ENCODE data around the gene KYNU. TPM values are rescaled to one million over a fixed set of nuclear protein-coding genes. Genes with fewer than 3 reads are reported as not detected.
A peak's percentile ranks its signal among the peaks of the same experiment; 100 is the strongest.
"Not testable (repeated sequence)": the region's sequence is repeated elsewhere in the genome, so short reads cannot be mapped to it uniquely, and the experiment has no call there.

Gene KYNU
- polyA plus RNA-seq, 4 donors: 5.6 to 8.7 (median 6.1) TPM

- DNase-seq (ENCODE audit: low read depth in 4 of 4, low spot score in 3 of 4): no peak
These were observed 116.3 kb downstream of the KYNU start for GRCh38 chr2:142993771-142994170.

- DNase-seq (ENCODE audit: low read depth in 4 of 4, low spot score in 3 of 4): no peak
These were observed 117.2 kb downstream of the KYNU start for GRCh38 chr2:142994665-142995064.

GRCh38 chr2:142997231-142997630 lies 119.8 kb downstream of the KYNU start:
- peak in 1 of 4 donors; percentile 45 for DNase-seq (ENCODE audit: low read depth in 4 of 4, low spot score in 3 of 4)

GRCh38 chr2:143000599-143000998 lies 123.1 kb downstream of the KYNU start:
- no peak for DNase-seq (ENCODE audit: low read depth in 4 of 4, low spot score in 3 of 4)

DNA sequence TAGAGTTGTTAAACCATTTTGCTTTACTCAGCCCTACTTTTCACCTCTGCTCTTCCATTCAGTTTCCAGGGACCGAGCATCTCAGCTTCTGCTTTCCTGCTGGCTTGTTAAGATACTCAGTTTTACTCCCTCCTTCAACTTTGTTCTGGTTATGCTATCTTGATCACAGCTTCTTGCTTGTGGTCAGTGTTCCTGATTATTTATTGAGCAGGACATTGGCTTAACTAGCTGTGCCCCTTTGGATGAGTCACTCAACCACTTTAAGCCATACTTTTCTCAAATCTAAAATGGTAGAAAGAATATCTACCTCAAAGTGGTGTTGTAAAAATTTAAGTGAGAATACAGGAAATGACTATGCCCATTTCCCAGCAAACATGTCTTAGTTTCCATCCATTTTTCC lies 124.0 kb downstream of the KYNU start:
- DNase-seq (ENCODE audit: low read depth in 4 of 4, low spot score in 3 of 4): no peak

DNA sequence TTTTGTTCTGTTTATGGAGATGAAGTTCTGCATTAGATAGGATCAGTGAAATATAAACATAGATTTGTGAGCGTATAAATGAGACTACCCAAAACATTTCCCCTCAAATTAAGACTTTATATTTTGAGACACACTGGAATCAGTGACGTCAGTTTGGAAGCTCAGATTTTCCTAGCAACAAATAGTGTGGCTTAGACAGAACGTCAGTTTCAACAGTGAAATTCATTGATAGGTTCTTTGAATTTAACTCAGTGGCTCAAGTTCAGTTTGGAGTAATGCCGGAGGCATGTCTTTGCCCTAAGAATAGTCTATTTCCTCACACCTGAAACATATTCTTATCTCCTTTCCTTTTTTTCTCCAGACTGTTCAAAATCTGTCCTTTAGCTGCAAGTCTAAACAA lies 138.2 kb downstream of the KYNU start:
- DNase-seq (ENCODE audit: low read depth in 4 of 4, low spot score in 3 of 4): no peak

- DNase-seq (ENCODE audit: low read depth in 4 of 4, low spot score in 3 of 4): no peak
These were observed 149.1 kb downstream of the KYNU start for GRCh38 chr2:143026411-143027054.

DNA sequence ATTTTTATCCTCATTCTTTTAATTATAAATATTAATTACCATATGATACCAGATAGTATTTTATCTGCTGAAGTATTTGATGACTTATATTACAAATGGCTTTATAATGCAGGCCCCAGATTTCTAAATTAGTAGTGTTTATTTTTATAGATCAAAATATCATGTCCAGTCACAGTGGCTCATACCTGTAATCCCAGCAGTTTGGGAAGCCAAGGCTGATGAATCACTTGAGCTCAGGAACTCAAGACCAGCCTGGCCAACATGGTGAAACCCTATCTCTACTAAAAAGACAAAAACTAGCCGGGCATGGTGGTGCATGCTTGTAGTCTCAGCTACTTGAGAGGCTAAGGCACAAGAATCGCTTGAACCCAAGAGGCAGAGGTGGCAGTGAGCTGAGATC lies 151.7 kb downstream of the KYNU start:
- DNase-seq (ENCODE audit: low read depth in 4 of 4, low spot score in 3 of 4): no peak

DNA sequence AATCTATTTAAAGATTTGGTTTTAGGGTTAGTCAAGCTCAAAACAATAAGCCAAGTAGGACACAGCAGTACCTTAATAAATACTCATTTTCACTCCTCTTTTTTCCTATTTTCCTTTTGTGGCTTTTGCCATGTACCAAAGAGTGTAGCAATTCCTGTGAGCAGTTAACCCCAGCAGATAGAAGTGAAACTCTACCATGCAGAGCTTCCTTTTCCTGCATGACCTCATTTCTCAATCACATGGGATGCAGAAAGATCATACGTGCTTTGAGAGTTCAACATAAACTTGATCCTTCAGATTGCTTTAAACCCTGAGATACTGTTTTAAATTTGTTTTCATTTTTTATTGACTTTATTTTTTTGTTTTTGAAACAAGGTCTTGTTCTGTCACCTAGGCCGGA lies 152.7 kb downstream of the KYNU start:
- DNase-seq (ENCODE audit: low read depth in 4 of 4, low spot score in 3 of 4): no peak

DNA sequence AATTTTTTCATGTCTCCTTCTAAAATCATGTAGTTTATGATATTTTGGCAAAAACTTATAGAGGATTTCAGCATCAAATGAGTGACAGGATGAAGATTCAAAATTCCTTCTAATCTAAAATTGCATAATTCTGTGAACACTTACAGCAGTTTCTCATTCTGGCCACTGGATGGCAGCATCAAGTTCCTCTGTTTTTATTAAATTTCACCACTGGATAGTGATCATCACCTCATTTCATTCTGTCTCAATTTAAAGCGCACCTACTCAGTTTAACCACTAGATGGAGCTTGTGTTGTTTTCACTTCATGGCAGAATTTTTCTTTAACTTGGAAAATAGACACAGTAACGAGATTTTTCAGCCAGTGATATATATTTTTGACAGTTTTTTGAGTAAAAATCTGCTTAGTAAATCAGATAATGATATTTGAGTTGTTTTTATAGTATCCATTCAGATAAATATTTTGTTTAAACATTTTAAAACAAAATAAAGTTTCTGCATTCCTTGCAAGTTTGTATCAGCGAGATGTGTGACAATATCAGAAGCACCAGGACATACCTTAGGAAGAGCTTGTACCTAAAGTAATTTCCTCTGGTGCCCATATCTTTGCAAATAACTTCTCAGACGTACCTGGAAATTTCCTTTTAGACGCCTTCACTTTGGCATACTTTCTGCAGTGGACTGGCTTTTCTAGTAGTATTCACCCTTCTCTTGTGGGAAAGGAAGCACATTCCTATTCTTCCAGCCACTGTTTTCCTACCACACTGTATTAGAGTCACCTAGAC lies 157.0 kb downstream of the KYNU start:
- DNase-seq (ENCODE audit: low read depth in 4 of 4, low spot score in 3 of 4): peak; percentile 52 to 67 (median 60)

- no peak for DNase-seq (ENCODE audit: low read depth in 4 of 4, low spot score in 3 of 4)
These were observed 174.0 kb downstream of the KYNU start for GRCh38 chr2:143051465-143051864.

GRCh38 chr2:143053437-143053836 lies 176.0 kb downstream of the KYNU start:
- not testable (repeated sequence) for DNase-seq (ENCODE audit: low read depth in 4 of 4, low spot score in 3 of 4)

DNA sequence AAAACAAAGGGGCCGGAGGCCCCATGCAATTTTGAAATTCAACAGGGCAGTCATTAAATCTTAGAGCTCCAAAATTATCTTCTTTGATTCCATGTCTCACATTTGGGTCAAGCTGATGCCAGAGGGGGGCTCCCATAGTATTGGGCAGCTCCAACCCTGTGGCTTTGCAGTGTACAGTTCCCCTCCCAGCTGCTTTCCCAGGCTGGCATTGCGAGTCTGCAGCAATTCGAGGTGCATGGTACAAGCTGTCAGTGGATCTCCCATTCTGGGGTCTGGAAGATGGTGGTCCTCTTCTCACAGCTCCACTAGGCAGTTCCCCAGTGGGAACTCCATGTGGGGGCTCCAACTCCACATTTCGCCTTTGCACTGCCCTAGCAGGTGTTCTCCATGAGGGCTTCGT lies 179.1 kb downstream of the KYNU start:
- no peak for DNase-seq (ENCODE audit: low read depth in 4 of 4, low spot score in 3 of 4)

- DNase-seq (ENCODE audit: low read depth in 4 of 4, low spot score in 3 of 4): no peak
These were observed 181.4 kb downstream of the KYNU start for GRCh38 chr2:143058851-143059250.

DNA sequence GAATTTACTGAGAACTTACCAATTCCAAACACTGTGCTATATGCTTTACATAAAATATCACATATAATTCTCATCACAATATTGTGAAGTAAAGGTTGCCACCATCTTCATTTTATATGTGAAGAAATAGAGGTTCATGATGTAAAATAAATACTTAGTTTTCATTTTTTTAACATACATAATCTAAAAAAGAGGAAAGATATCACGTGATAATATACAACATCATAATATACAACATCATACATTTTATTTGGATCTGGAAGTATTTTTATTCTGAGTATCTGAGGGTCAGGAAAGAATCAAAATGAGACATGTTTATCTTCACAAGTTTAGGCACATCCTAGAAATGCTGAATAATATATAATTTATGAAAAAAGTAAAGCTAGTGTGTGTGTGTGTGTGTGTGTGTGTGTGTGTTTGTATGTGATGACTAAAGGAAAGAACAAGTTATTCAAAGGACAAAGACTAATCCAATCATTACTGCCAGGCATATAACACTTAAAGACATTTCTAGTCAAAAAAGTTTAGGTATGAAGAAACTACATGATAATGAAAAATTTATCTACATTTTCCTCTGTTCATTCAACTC lies 186.2 kb downstream of the KYNU start:
- DNase-seq (ENCODE audit: low read depth in 4 of 4, low spot score in 3 of 4): no peak

DNA sequence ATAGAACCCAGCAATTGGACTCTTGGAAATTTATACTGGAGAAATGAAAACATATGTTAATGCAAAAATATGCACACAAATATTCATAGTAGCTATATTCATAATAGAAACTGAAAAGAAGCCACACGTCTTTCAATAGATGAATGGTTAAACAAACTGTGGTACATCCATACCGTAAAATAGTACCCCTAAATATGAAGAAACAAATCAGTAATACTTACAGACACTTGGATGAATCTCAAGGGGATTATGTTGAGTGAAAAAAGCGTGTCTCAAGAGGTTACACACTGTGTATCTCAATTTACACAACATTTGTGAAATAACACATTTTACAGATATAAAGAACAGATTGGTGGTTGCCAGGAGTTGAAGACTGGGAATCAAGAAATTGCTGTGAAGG lies 190.6 kb downstream of the KYNU start:
- DNase-seq (ENCODE audit: low read depth in 4 of 4, low spot score in 3 of 4): no peak

DNA sequence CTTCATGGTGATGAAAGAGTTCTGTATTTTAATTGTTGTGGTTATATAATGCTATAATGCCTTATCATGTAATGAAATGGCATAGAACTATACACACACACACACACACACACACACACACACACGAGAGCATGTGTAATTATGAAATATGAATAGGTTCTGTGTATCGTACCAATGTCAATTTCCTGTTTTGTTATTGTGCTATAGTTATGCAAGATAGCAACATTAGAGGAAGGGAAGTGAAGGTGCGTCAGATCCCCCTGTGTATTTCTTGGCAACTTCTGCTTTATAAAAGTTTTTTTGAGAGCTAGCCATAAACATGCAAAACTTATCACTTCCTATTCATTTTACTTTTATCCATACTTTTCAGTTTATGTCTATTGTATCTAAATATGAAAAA lies 191.0 kb downstream of the KYNU start:
- DNase-seq (ENCODE audit: low read depth in 4 of 4, low spot score in 3 of 4): no peak

DNA sequence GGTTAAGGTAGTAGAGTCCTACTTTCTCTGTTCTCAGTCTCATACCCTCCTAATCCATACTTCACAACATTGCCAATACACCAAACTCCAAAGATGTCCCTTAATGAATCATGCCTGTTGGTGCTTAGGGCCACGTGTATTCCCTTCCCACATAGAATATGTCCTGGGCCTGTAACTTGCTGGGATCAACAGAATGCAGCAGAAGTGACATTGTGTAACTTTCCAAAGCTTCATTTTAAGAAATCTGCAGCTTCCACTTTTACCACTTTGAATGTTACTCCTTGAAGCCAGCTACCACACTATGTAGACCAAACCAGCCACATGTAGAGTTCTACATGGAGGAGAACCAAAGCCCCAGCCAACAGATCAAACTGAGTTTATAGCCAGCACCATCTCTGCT lies 193.2 kb downstream of the KYNU start:
- no peak for DNase-seq (ENCODE audit: low read depth in 4 of 4, low spot score in 3 of 4)

- no peak for DNase-seq (ENCODE audit: low read depth in 4 of 4, low spot score in 3 of 4)
These were observed 193.9 kb downstream of the KYNU start for GRCh38 chr2:143071185-143071876.

GRCh38 chr2:143074913-143075312 lies 197.4 kb downstream of the KYNU start:
- not testable (repeated sequence) for DNase-seq (ENCODE audit: low read depth in 4 of 4, low spot score in 3 of 4)

DNA sequence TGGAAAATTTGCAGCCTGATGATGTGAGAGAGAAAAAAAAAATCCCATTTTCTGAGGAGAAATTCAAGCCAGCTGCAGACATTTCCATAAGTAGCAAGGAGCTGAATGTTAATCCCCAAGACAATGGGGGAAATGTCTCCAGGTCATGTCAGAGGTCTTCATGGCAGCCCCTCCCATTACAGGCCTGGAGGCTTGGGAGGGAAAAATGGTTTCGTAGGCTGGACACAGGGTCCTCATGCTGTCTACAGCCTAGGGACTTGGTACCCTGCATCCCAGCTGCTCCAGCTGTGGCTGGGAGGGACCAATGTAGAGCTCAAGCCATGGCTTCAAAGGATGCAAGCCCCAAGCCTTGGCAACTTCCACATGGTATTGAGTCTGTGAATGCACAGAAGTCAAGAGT lies 198.2 kb downstream of the KYNU start:
- DNase-seq (ENCODE audit: low read depth in 4 of 4, low spot score in 3 of 4): no peak

Data from right renal pelvis (tissue), 4 donors.